Measurements from ENCODE around the gene MAP3K4. TPM values are rescaled to one million over a fixed set of nuclear protein-coding genes. Genes with fewer than 3 reads are reported as not detected.

Gene MAP3K4
- total RNA-seq, 1 experiment from 2014 or later, result 54.3 TPM

DNA sequence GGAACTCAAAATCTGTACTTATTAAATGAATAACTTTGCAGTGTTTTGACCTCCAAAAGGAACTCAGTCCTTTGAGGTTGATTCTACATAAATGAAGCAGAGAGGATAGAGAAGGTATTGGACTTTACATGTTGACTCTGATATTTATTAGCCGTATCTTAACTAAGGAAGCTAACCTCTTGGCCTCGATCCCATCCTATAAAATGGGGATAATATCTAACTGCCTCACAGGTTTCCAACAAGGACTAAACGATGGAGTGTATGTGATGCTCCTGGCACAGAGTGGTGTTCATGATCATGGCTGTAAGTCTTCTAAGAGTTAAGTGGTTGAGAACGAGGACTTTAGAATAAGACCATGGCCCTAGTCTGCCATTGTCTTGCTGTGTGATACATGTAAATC, 24.2 kb upstream of the MAP3K4 start:
- Histone ChIP-seq H2BK12ac (ENCODE audit: insufficient read length, low read depth, low read length) (no peak overlapping the region), H2BK20ac (ENCODE audit: low read depth, low read length, poor library complexity, severe bottlenecking) (no peak overlapping the region), H2BK120ac (ENCODE audit: low read depth, low read length, poor library complexity, severe bottlenecking) (no peak overlapping the region), H3K9me3 (ENCODE audit: control insufficient read depth, low read depth, low read length) (no peaks in the 10 kb centered on the region), H3K79me1 (ENCODE audit: insufficient read depth, low read depth, low read length, poor library complexity, severe bottlenecking) (no peaks in the 10 kb centered on the region), H3K4ac (ENCODE audit: low read depth, low read length) (no peak overlapping the region), H2BK15ac (ENCODE audit: low read depth, low read length) (no peak overlapping the region), H4K5ac (ENCODE audit: insufficient read length, low read depth, low read length) (no peak overlapping the region), H3K4me2 (ENCODE audit: insufficient read depth, insufficient read length, low read length) (no peak overlapping the region), H3K9ac (ENCODE audit: extremely low read depth, insufficient read length, low read length) (no peak overlapping the region), H3K4me1 (ENCODE audit: insufficient read depth, low read length) (0 out of 2 replicates have a peak, but pooled peaks cover 3% of the 10 kb centered on the region), H3K23ac (ENCODE audit: insufficient read length, low read depth, low read length) (no peak overlapping the region), H2AK5ac (ENCODE audit: insufficient read length, low read length) (no peak overlapping the region), H4K91ac (ENCODE audit: insufficient read length, low read depth, low read length) (no peak overlapping the region), H3K79me2 (ENCODE audit: insufficient read depth, low read length) (no peaks in the 10 kb centered on the region), H3K27ac (ENCODE audit: insufficient read length, low read depth, low read length) (no peak overlapping the region), H3K14ac (ENCODE audit: insufficient read depth, low read length) (no peak overlapping the region), H3K18ac (ENCODE audit: insufficient read length, low read depth, low read length) (no peak overlapping the region), H4K20me1 (ENCODE audit: control insufficient read depth, insufficient read depth, insufficient read length) (no peaks in the 10 kb centered on the region), H4K8ac (replicated peaks; ENCODE audit: insufficient read length, low read depth, low read length) (no peak overlapping the region), H3T11ph (ENCODE audit: low read length) (no peak overlapping the region), H3K23me2 (ENCODE audit: insufficient read length, low read depth, low read length, poor library complexity, severe bottlenecking) (no peaks in the 10 kb centered on the region), H3K27me3 (ENCODE audit: insufficient read depth, low read length) (no peaks in the 10 kb centered on the region), H3K56ac (ENCODE audit: insufficient read length, low read depth, low read length) (no peak overlapping the region), H2AFZ (ENCODE audit: low read length) (no peak overlapping the region), H2BK5ac (ENCODE audit: insufficient read length, low read length) (no peak overlapping the region)
- TF ChIP-seq, protein P1, sequence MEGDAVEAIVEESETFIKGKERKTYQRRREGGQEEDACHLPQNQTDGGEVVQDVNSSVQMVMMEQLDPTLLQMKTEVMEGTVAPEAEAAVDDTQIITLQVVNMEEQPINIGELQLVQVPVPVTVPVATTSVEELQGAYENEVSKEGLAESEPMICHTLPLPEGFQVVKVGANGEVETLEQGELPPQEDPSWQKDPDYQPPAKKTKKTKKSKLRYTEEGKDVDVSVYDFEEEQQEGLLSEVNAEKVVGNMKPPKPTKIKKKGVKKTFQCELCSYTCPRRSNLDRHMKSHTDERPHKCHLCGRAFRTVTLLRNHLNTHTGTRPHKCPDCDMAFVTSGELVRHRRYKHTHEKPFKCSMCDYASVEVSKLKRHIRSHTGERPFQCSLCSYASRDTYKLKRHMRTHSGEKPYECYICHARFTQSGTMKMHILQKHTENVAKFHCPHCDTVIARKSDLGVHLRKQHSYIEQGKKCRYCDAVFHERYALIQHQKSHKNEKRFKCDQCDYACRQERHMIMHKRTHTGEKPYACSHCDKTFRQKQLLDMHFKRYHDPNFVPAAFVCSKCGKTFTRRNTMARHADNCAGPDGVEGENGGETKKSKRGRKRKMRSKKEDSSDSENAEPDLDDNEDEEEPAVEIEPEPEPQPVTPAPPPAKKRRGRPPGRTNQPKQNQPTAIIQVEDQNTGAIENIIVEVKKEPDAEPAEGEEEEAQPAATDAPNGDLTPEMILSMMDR (conservative IDR thresholded peaks at IDR 0.05), result no peak
- no CpG with 5 or more reads among the region's 4 CpGs for WGBS (ENCODE audit: extremely low coverage, insufficient read length, low lambda C conversion rate)
- Mint-ChIP-seq H3K36me3 (ENCODE audit: insufficient read depth in 1 of 3, low read depth in 3 of 3) (no peaks in the 10 kb centered on the region; a peak in 1 of 7 replicates), H3K9me3 (0 out of 5 replicates have a peak, but pooled peaks cover 0 to 3% of the 10 kb centered on the region in 2 experiments), H3K4me1 (no peaks in the 10 kb centered on the region), H3K27ac (no peak overlapping the region), H3K4me3 (no peak overlapping the region), H3K27me3 (ENCODE audit: low read depth) (no peaks in the 10 kb centered on the region)
- DNase-seq, result no peak
